Activated T-helper 1 cell treated with anti-CD3 and anti-CD28 coated beads, Interleukin-12 subunit alpha, Interleukin-12 subunit beta, Interleukin-2, Interleukin-4 antibody, amounts not matched to agents 30 ng/mL and 10 ng/mL and 1 ng/mL, durations not matched to agents 14 hours and 24 hours and 36 hours (primary cell): ENCODE results near the gene SLC6A6. TPM values are rescaled to one million over a fixed set of nuclear protein-coding genes. Genes with fewer than 3 reads are reported as not detected.

ENCODE experiments used
- DNase-seq: peaks from one replicate; pipeline ENCODE4 v3.0.0; 2021; ENCODE audit warnings: low spot score
- H3K27ac Mint-ChIP-seq: one replicate; pipeline ENCODE4 v1.8.0; 2021; ENCODE audit warnings: mild to moderate bottlenecking, mixed read lengths
- H3K27me3 Mint-ChIP-seq: one replicate; pipeline ENCODE4 v1.8.0; 2022; ENCODE audit warnings: mild to moderate bottlenecking, moderate library complexity, mixed read lengths; ENCODE audit not compliant: insufficient read depth
- H3K36me3 Mint-ChIP-seq: one replicate; pipeline ENCODE4 v1.8.0; 2021; ENCODE audit warnings: low read depth, mixed read lengths
- H3K4me1 Mint-ChIP-seq: one replicate; pipeline ENCODE4 v1.8.0; 2021; ENCODE audit warnings: low read depth, mixed read lengths
- H3K4me3 Mint-ChIP-seq: one replicate; pipeline ENCODE4 v1.8.0; 2021; ENCODE audit warnings: mild to moderate bottlenecking, moderate library complexity, mixed read lengths
- H3K9me3 Mint-ChIP-seq: one replicate; pipeline ENCODE4 v1.8.0; 2021; ENCODE audit warnings: mixed read lengths
- intact Hi-C: fragments of 100-400 bp; cut with micrococcal nuclease; formaldehyde crosslinking; loops from one replicate; pipeline ENCODE4 v1.15.1; 2024
- total RNA-seq: library from RNA; stranded (reverse); gene quantifications from 2 replicates; pipeline ENCODE4 v1.2.3, GENCODE V29; 2022

SLC6A6 gene
- total RNA-seq, 1 donor from 2014 or later: 45.4 TPM

- intact Hi-C loops: no loop called here
- Mint-ChIP-seq H3K4me3 (no peak overlapping the region), H3K27ac (peak overlapping the region; percentile 37), H3K27me3 (no peaks in the 10 kb centered on the region), H3K36me3 (peaks cover 14% of the 10 kb centered on the region), H3K9me3 (no peaks in the 10 kb centered on the region), H3K4me1 (peaks cover 28% of the 10 kb centered on the region)
- no peak for DNase-seq
Observed at GRCh38 chr3:14461006-14461747, 58.8 kb downstream of the SLC6A6 start.

- no peak for DNase-seq
- intact Hi-C loops: loop anchor here (1.0 kb wide), 2 partner anchors 30 to 60 kb away; partner anchors contain the start of gene SLC6A6
- H3K27me3 Mint-ChIP-seq: no peaks in the 10 kb centered on the region
- H3K27ac Mint-ChIP-seq: no peak overlapping the region
- H3K9me3 Mint-ChIP-seq: no peaks in the 10 kb centered on the region
- peaks cover 14% of the 10 kb centered on the region for H3K36me3 Mint-ChIP-seq
- H3K4me1 Mint-ChIP-seq: peaks cover 28% of the 10 kb centered on the region
- H3K4me3 Mint-ChIP-seq: no peak overlapping the region
Observed at GRCh38 chr3:14461748-14462324, 59.4 kb downstream of the SLC6A6 start.

DNA sequence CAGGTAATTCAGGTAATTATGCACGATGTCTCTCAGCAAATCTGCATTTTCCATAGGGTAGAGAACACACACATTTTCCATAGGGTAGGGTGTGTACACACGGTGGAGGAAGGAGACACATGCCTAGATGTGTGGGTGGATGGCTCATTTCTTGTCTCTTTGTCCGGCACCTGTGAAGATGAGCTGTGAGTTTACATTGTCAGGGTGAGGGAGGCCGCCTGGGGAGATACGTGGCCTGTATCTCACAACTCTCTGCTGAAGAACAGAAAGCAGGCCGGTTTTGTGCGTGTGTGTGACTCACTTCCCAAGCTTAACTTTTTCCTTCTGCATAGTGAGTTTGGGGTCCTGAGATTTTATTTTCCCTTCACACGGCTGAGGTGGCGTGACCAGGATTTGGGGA lies 60.3 kb downstream of the SLC6A6 start:
- peaks cover 15% of the 10 kb centered on the region for H3K36me3 Mint-ChIP-seq
- H3K27me3 Mint-ChIP-seq: no peaks in the 10 kb centered on the region
- H3K4me3 Mint-ChIP-seq: no peak overlapping the region
- no peaks in the 10 kb centered on the region for H3K9me3 Mint-ChIP-seq
- intact Hi-C loops: loop anchor here (1.0 kb wide), 2 partner anchors 30 to 60 kb away; partner anchors contain the start of gene SLC6A6
- no peak for DNase-seq
- peaks cover 28% of the 10 kb centered on the region for H3K4me1 Mint-ChIP-seq
- peak overlapping the region; percentile 40 for H3K27ac Mint-ChIP-seq

- no peak for DNase-seq
- Mint-ChIP-seq H3K9me3 (no peaks in the 10 kb centered on the region), H3K4me3 (no peak overlapping the region), H3K27ac (peak overlapping the region; percentile 44), H3K36me3 (peaks cover 18% of the 10 kb centered on the region), H3K27me3 (no peaks in the 10 kb centered on the region), H3K4me1 (peaks cover 28% of the 10 kb centered on the region)
- intact Hi-C loops: no loop called here
Observed at GRCh38 chr3:14463330-14464140, 61.1 kb downstream of the SLC6A6 start.

DNA sequence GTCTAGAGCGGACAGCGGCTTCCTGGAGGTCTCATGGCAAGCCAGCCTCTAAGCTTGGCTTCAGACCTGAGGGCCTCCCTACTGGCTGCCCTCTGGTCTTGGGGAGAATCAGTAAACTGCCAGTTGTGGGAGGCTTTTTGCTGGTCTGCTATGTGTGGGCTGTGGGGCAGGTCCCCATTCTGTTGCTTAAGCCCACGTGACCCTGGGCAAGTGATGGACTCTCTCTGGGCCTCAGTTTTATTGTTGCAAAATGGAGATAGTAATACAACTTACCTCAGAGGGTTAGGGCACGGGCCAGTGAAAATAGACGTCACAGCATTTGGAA lies 61.7 kb downstream of the SLC6A6 start:
- no peaks in the 10 kb centered on the region for H3K9me3 Mint-ChIP-seq
- no peak overlapping the region for H3K27ac Mint-ChIP-seq
- DNase-seq: no peak
- H3K36me3 Mint-ChIP-seq: peaks cover 18% of the 10 kb centered on the region
- H3K4me3 Mint-ChIP-seq: no peak overlapping the region
- intact Hi-C loops: no loop called here
- H3K4me1 Mint-ChIP-seq: peaks cover 28% of the 10 kb centered on the region
- no peaks in the 10 kb centered on the region for H3K27me3 Mint-ChIP-seq

DNA sequence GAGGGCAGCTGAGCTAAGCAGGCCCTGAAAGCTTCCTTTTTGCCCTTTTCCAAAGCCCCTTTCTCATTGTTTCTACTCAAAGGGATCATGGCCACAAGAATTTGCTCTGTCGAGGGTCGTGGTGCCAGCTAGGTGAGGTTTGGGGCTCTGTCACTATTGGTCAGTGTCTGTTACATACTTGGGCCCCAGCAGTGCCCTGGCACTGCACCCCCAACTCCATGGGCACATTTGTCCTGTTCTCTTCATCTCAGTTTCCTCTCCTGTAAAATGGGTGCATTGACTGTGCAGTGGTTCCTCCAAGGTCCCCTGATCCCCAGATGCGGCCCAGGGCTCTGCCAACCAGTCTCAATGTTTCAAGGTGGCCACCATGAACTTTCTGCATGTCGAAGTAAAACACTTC lies 62.1 kb downstream of the SLC6A6 start:
- H3K9me3 Mint-ChIP-seq: no peaks in the 10 kb centered on the region
- H3K36me3 Mint-ChIP-seq: peaks cover 18% of the 10 kb centered on the region
- H3K4me1 Mint-ChIP-seq: peaks cover 28% of the 10 kb centered on the region
- intact Hi-C loops: no loop called here
- no peak overlapping the region for H3K27ac Mint-ChIP-seq
- no peak for DNase-seq
- H3K27me3 Mint-ChIP-seq: no peaks in the 10 kb centered on the region
- no peak overlapping the region for H3K4me3 Mint-ChIP-seq

GRCh38 chr3:14465425-14465824 lies 63.0 kb downstream of the SLC6A6 start:
- H3K4me1 Mint-ChIP-seq: peaks cover 22% of the 10 kb centered on the region
- no peaks in the 10 kb centered on the region for H3K9me3 Mint-ChIP-seq
- H3K27me3 Mint-ChIP-seq: no peaks in the 10 kb centered on the region
- H3K4me3 Mint-ChIP-seq: no peak overlapping the region
- intact Hi-C loops: no loop called here
- DNase-seq: no peak
- no peak overlapping the region for H3K27ac Mint-ChIP-seq
- peaks cover 12% of the 10 kb centered on the region for H3K36me3 Mint-ChIP-seq

GRCh38 chr3:14466179-14466903 lies 63.9 kb downstream of the SLC6A6 start:
- peaks cover 15% of the 10 kb centered on the region for H3K36me3 Mint-ChIP-seq
- H3K27me3 Mint-ChIP-seq: no peaks in the 10 kb centered on the region
- H3K27ac Mint-ChIP-seq: no peak overlapping the region
- no peaks in the 10 kb centered on the region for H3K9me3 Mint-ChIP-seq
- H3K4me1 Mint-ChIP-seq: peaks cover 16% of the 10 kb centered on the region
- intact Hi-C loops: no loop called here
- DNase-seq: no peak
- H3K4me3 Mint-ChIP-seq: no peak overlapping the region

DNA sequence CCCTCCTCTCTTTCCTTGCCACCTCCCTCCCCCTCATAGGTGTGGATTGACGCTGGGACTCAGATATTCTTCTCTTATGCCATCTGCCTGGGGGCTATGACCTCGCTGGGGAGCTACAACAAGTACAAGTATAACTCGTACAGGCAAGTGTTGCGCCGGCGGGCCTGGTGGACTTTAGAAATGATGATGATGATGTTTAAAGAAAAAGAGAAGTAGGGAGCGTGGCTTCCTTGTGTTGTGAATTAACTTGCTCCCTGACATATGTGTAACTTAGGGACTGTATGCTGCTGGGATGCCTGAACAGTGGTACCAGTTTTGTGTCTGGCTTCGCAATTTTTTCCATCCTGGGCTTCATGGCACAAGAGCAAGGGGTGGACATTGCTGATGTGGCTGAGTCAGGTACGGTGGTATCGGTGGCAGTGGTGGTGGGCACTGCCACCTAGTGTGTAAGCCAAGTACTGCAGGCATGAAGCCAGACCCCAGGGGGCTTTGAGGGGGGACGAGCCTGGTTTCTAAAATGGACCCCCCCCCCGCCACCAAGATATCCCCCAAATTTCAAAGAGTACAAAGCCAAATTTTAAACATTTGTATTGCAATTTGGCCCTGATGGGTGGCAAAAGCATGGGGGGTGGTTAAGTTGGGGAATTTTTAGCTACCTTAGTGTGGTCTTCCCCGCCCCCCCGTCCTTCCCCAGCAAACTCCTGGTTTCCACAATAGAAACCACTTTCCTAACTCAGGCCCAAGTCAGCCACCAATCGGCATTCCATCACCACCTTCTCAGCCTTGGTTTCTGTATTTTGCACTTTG lies 65.6 kb downstream of the SLC6A6 start:
- H3K36me3 Mint-ChIP-seq: peaks cover 8% of the 10 kb centered on the region
- H3K4me1 Mint-ChIP-seq: peaks cover under 1% of the 10 kb centered on the region
- no peaks in the 10 kb centered on the region for H3K27me3 Mint-ChIP-seq
- H3K9me3 Mint-ChIP-seq: no peaks in the 10 kb centered on the region
- peak; percentile 23 for DNase-seq
- H3K27ac Mint-ChIP-seq: peak overlapping the region; percentile 63
- no peak overlapping the region for H3K4me3 Mint-ChIP-seq
- intact Hi-C loops: loop anchor here (1.0 to 2.0 kb wide), 4 partner anchors 66 to 571 kb away; partner anchors contain the start of gene SLC6A6

- Mint-ChIP-seq H3K36me3 (peaks cover 12% of the 10 kb centered on the region), H3K9me3 (no peaks in the 10 kb centered on the region)
Observed at GRCh38 chr3:14468621-14468981, 66.2 kb downstream of the SLC6A6 start.

GRCh38 chr3:14470461-14470860 lies 68.1 kb downstream of the SLC6A6 start:
- intact Hi-C loops: no loop called here

More at GRCh38 chr3:14468621-14468981, 66.2 kb downstream of the SLC6A6 start:
- DNase-seq: no peak
- intact Hi-C loops: loop anchor here (1.0 to 2.0 kb wide), 4 partner anchors 66 to 572 kb away; partner anchors contain the start of gene SLC6A6
- Mint-ChIP-seq H3K27ac (no peak overlapping the region), H3K27me3 (no peaks in the 10 kb centered on the region), H3K4me1 (no peaks in the 10 kb centered on the region), H3K4me3 (no peak overlapping the region)

GRCh38 chr3:14471016-14471415 lies 68.6 kb downstream of the SLC6A6 start:
- no peak overlapping the region for H3K4me3 Mint-ChIP-seq
- no peak for DNase-seq
- H3K36me3 Mint-ChIP-seq: peaks cover 17% of the 10 kb centered on the region
- no peak overlapping the region for H3K27ac Mint-ChIP-seq
- H3K27me3 Mint-ChIP-seq: no peaks in the 10 kb centered on the region
- no peaks in the 10 kb centered on the region for H3K9me3 Mint-ChIP-seq
- intact Hi-C loops: no loop called here
- H3K4me1 Mint-ChIP-seq: no peaks in the 10 kb centered on the region

More at GRCh38 chr3:14470461-14470860, 68.1 kb downstream of the SLC6A6 start:
- peaks cover 17% of the 10 kb centered on the region for H3K36me3 Mint-ChIP-seq
- no peak overlapping the region for H3K4me3 Mint-ChIP-seq
- H3K9me3 Mint-ChIP-seq: no peaks in the 10 kb centered on the region
- H3K27ac Mint-ChIP-seq: no peak overlapping the region
- no peaks in the 10 kb centered on the region for H3K27me3 Mint-ChIP-seq
- no peaks in the 10 kb centered on the region for H3K4me1 Mint-ChIP-seq
- no peak for DNase-seq
